Ishikawa (cell line): Measurements from ENCODE around the gene ARFGAP3.

Source experiments
- CEBPB ChIP-seq: IDR thresholded peaks from 2 replicates; pipeline ENCODE4 v1.6.1; 2012
- EGR1 ChIP-seq: IDR thresholded peaks from 2 replicates; pipeline ENCODE4 v1.6.1; 2012
- FOXM1 ChIP-seq: IDR thresholded peaks from 2 replicates; pipeline ENCODE4 v1.6.1; 2012; ENCODE audit warnings: low read depth, borderline replicate concordance
- NFIC ChIP-seq: IDR thresholded peaks from 2 replicates; pipeline ENCODE4 v1.6.1; 2012
- RAD21 ChIP-seq: IDR thresholded peaks from 2 replicates; pipeline ENCODE4 v1.6.1; 2012; ENCODE audit warnings: low read depth
- TAF1 ChIP-seq: IDR thresholded peaks from 2 replicates; pipeline ENCODE4 v1.6.1; 2012; ENCODE audit warnings: low read depth, mild to moderate bottlenecking
- TCF12 ChIP-seq: IDR thresholded peaks from 2 replicates; pipeline ENCODE4 v1.6.1; 2012; ENCODE audit warnings: low read depth
- TEAD4 ChIP-seq: IDR thresholded peaks from 2 replicates; pipeline ENCODE4 v1.6.1; 2012
- YY1 ChIP-seq: IDR thresholded peaks from 2 replicates; pipeline ENCODE4 v1.6.1; 2012; ENCODE audit warnings: low read depth
- ZBTB7A ChIP-seq: IDR thresholded peaks from 2 replicates; pipeline ENCODE4 v1.6.1; 2012; ENCODE audit warnings: low read depth
- TF ChIP-seq, protein P1 (sequence below): IDR thresholded peaks from 2 replicates; pipeline ENCODE4 v1.6.1; 2012; ENCODE audit warnings: low read depth, mild to moderate bottlenecking

DNA sequence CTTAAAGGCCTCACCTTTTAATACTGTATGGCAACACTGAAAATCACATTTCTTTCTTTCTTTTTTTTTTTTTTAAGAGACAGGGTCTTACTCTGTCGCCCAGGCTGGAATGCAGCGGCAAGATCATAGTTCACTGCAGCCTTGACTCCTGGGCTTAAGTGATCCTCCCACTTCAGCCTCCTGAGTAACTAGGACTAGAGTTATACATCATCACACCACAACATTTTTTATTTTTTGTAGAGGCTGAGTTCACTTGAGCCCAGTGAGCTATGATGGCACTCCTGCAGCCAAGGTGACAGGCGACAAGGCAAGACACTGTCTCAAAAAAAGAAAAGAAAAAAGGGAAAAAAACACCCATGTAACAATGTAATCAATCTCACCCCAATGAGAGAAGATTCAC is 10.0 kb downstream of the ARFGAP3 start:
- TF ChIP-seq YY1 (no peak), ZBTB7A (no peak), NFIC (no peak), CEBPB (no peak), FOXM1 (no peak), TEAD4 (no peak), TAF1 (no peak), TCF12 (no peak), EGR1 (no peak), RAD21 (no peak)
- TF ChIP-seq, protein P1, sequence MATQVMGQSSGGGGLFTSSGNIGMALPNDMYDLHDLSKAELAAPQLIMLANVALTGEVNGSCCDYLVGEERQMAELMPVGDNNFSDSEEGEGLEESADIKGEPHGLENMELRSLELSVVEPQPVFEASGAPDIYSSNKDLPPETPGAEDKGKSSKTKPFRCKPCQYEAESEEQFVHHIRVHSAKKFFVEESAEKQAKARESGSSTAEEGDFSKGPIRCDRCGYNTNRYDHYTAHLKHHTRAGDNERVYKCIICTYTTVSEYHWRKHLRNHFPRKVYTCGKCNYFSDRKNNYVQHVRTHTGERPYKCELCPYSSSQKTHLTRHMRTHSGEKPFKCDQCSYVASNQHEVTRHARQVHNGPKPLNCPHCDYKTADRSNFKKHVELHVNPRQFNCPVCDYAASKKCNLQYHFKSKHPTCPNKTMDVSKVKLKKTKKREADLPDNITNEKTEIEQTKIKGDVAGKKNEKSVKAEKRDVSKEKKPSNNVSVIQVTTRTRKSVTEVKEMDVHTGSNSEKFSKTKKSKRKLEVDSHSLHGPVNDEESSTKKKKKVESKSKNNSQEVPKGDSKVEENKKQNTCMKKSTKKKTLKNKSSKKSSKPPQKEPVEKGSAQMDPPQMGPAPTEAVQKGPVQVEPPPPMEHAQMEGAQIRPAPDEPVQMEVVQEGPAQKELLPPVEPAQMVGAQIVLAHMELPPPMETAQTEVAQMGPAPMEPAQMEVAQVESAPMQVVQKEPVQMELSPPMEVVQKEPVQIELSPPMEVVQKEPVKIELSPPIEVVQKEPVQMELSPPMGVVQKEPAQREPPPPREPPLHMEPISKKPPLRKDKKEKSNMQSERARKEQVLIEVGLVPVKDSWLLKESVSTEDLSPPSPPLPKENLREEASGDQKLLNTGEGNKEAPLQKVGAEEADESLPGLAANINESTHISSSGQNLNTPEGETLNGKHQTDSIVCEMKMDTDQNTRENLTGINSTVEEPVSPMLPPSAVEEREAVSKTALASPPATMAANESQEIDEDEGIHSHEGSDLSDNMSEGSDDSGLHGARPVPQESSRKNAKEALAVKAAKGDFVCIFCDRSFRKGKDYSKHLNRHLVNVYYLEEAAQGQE: no peak
